ENCODE results near the gene DTYMK.
"Not testable (repeated sequence)": the region's sequence is repeated elsewhere in the genome, so short reads cannot be mapped to it uniquely, and the experiment has no call there.

Gene DTYMK

DNA sequence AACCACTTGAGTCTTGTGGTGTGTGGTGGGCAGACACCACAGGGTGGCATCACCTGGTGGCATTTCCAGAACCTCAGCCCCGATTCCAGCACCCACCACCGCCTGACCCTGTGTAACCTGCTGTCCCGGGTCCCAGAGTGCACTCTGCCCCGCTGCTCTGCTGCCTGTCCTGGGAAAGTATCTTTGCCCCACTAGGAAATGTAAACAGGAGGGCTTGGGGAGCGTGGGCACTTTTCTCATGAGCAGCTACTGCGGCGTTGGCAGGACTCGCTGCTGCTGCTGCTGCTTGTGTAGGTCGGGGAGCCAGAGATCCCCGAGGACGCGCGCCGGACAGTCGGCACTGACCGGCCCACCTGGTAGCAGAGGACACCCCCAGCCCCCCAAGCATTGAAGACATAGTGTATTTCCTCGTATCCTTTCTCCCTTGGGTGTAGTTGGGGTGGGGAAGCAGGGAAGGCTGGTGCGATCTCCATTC lies 13.4 kb downstream of the DTYMK start:
- in situ Hi-C loops (cut with MboI; ENCODE audit: low sequenced_read_pairs): no loop called here

DNA sequence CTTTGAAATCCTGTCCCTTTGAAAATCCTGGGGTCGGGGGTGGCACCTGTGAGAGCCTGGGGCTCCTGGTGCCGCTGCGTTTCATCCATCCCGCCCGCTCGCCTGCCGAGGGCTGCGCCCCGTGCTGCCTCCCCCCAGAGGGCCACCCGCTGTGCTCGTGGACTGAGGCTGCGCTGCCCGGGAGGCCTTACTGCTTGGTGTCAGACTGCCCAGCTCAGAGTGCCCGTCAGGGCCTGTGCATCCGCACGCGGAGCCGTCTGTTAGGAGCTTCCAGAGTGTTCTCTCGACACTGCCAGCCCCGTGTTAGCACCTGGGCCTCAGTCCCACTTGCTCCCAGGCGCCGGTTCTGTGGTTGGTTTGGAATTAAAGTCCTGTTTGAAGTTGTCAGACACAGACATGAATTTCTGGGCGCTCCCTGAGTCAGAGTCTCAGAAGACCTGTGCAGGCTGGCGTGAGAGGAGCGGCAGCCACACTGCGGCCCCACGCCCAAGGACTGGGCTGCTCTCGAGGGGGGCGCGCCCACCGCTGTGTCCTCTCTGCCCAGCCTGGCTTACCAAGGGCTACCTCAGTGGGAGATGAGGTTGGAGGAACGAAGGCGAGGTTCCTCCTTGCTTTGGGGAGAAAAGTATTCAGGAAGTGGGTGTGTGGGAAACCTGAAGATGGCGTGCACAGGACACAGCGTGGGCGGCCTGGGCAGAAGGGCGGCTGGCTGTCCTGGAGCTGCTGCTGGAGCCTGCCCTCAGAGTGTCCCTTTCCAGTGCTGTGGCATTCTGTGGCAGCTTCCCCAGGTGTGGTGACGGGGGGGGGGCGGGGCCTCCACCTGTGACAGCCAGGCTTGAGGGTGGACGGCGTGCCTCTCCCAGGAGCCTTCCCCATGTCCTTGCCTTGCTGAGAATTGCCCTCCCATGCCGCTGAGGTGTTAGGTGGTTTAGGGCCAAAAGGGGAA lies 14.1 kb downstream of the DTYMK start:
- in situ Hi-C loops (cut with MboI; ENCODE audit: low sequenced_read_pairs): no loop called here

DNA sequence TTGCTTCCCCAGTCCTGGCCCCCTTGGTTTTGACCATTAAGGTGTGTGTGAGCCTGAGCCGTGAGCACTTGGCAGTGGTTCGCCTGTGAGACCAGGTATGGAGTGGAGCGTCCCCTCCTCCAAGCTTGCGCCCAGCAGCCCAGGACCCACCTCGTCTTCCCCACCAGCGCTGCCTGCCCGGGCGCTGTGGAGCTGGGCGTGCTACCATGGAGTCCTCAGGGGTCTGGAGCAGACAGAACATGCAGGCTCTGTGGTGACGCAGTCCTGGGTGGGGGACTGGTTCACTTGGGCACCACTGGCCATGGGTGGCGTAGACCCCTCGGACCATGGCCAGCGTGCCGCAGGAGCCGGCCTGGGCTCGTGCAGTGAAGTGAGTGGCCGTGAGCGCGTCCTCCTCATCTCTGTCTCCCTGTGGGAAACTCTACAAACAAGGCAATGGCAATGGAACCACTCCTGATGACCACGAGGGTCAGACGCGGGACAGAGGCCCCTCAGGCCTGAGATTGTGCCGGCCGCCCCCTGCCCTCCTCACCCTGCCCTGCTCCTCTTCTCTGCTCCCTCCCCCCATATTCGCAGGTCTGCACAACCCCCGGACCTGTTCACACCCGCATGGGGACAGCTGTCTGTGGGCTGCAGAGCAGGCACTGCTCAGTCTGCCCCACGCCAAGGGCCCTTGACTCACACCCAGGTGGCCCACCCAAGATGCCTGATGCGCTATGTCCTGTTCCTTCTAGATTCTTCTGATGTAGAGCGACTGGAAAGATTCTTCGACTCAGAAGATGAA lies 15.0 kb downstream of the DTYMK start:
- in situ Hi-C loops (cut with MboI; ENCODE audit: low sequenced_read_pairs): no loop called here

DNA sequence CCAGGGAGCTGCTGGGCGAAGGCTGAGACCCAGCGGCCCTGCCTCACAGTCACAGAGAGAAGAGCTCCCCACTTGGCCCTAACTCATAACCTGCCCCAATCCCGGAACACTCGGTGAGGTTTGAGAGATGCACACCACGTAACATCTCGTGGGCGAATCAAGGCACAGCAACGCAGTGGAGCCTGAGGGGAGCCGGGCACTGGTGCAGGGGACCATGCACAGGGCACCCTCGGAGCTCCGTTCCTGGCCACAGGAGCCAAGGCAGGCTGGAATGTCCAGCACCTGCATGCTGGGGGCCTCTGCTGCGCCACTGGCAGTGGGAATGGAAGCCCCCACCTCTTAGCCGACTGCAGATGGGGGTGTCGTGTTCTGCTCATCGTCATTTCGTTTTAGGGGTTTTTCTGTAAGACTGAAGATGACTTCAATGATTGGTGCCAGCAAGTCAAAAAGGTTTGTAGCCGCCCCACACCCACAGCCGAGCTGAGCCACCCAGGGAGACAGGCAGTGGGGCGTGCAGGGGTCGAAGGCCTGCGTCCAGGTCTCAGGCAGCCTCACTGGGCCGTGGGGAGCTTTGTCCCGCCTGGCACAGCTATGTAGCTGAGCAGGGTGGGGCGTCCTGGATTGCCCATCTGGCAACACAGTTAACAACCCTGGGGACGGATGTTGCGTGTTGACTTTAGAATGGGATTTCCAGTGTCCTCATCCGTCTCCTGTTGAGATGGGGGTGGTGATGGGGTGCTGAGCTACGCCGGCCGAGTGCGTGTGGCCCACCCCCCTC lies 16.1 kb downstream of the DTYMK start:
- in situ Hi-C loops (cut with MboI; ENCODE audit: low sequenced_read_pairs): no loop called here

DNA sequence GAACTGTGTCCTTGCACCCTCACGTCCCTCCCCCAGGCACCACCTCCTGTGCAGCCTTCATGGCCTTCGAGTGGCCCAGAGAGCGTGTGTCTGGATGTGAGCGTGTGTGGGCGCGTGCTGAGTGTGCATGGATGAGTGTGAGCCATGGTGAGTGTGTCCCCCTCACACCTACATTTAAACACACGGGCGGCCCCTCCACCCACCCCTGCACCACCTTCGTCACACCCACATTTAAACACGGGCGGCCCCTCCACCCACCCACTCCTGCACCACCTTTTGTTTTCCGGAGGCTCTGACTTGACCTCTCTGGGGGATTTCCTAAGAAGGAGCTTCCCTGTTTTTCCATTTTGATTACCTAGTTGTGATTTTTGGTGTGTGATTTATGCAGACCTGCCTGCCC lies 17.8 kb downstream of the DTYMK start:
- in situ Hi-C loops (cut with MboI; ENCODE audit: low sequenced_read_pairs): no loop called here

DNA sequence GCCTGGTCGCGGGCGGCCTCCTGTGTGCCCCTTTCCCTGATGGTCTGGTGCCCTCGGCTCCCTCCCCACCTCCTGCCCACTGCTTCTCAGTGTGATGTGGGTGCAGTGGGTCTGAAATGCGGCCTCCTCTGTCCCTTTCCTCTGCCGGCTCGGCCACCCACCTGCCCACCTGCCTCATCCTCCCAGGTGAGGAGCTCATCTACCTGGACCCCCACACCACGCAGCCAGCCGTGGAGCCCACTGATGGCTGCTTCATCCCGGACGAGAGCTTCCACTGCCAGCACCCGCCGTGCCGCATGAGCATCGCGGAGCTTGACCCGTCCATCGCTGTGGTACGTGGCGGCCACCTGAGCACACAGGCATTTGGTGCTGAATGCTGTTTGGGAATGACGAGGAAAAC lies 18.3 kb downstream of the DTYMK start:
- in situ Hi-C loops (cut with MboI; ENCODE audit: low sequenced_read_pairs): no loop called here

DNA sequence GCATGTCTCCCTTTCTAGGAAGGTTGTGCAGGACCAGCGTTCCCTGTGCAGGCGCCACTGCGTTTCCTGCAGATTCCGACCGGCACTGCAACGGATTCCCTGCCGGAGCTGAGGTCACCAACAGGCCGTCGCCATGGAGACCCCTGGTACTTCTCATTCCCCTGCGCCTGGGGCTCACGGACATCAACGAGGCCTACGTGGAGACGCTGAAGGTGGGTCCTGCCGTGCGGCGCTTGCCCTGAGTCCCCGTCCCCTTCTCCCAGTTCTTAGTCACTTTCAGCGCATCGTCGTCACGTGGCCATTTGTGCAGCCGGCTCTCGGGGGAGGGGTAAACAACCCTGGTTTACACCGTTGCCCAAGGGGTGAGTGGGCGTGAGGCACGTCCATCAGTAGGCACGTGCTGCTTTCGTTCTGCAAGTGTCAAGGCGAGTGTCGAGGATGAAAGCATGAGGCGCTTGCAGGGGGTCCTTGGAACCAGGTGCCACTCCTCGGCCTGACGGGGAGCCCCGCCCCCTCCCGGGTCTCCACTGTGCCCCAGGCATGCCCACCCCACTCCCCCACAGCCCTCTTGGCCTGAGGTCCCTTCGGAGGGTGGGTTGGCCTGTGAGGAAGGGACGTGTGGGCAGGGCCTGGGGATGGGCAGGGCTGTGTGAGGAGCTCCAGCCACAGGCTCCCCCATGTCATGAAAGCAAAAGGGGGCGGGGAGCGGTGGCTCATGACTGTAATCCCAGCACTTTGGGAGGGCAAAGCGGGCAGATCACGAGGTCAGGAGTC lies 19.8 kb downstream of the DTYMK start:
- in situ Hi-C loops (cut with MboI; ENCODE audit: low sequenced_read_pairs): no loop called here

DNA sequence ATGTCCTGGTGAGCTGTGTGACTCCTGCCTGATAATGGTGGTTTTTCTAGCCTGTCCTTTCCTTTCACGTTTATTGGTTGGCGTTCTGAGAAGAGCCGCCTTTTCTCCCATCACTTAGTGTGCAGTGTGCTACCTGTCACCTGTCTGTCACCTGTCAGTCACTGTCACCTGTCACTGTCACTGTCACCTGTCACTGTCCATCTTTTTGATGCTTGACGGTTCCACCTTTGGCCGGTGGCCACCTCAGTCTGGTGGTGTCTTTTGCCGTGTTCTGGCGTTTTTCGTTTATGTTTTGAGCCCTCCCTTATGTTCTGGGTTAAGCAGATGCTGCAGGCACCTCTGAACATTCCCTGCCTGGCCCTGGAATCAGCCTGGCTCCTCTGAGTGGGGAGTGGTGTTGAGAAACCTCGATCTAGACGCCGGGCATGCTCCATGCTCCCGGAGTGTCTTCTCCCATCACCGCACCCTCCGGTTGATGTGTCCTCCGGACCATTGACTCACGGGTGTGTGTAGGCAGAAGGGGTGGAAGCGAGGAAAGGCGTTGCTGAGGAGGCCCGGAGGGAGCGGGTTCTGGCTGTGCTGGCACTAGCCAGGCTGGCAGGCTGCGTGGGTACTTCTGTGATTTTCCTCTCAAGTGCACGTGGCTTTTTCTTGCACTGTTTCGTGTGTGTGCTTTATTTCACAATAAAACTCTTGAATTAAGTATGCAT lies 20.7 kb downstream of the DTYMK start:
- in situ Hi-C loops (cut with MboI; ENCODE audit: low sequenced_read_pairs): no loop called here

DNA sequence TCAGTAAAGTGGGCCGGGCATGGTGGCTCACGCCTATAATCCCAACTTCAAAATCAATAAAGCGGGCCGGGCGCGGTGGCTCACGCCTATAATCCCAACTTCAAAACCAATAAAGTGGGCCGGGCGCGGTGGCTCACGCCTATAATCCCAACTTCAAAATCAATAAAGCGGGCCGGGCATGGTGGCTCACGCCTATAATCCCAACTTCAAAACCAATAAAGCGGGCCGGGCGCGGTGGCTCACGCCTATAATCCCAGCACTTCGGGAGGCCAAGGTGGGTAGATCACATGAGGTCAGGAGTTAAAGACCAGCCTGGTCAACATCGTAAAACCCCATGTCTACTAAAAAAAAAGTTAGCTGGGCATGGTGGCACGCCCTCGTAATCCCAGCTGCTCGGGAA lies 23.9 kb downstream of the DTYMK start:
- in situ Hi-C loops (cut with MboI; ENCODE audit: low sequenced_read_pairs): not testable (repeated sequence)

DNA sequence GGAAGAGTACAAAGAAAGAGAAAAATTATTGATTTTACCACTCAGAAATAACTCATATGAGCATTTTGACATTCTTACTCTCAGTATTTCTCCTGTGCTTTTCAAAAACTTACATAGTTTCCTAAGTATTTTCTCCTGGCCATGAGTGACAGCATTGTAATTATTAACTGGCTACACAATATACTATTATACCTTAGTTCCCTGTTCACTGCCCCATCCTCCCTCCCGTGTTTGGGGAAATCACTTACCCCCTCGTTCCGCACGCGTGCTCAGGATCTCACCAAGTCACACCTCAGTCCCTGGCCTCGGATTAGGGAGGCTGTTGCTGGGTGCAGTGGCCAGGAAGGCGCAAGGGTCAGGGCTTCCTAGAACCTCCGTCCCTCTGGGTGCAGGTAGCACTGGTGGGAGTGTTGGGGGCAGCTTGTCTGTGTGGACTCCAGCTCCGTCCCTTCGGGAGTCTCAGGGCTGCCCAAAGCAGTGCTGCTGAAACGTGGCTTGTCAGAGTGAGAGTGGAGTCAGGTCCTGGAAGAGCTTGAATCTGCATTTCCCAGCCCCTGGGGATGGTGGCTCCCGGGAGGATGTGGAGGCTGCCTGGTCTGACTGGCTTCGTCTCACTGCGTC lies 25.9 kb downstream of the DTYMK start:
- in situ Hi-C loops (cut with MboI; ENCODE audit: low sequenced_read_pairs): no loop called here

DNA sequence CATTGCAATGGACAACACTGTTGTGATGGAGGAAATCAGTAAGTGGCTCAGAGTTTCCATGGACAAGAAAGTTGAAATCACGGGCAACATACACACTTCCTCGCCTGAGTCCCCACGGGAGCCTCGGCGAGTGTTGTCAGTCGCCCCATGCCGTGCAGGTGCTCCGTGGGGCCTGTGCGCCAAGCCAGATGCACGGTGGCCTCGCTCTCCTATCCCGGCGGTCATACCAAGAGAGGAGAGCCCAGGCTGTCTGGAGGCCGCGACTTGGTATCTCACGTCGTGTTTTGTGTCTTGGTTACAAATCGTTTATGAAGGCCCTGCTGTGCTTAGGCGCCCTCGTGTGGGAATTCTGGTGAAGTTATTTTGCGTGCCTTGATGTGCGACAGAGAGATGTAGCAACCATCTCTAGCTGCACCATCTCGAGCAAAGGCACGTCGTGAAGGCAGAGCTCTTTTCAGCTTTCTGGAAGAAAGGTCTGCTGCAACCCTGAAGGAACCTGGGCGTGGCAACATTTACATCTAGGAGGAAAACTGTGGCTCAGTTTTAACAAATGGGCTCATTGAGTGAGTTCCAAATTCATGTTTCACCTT lies 27.4 kb downstream of the DTYMK start:
- in situ Hi-C loops (cut with MboI; ENCODE audit: low sequenced_read_pairs): no loop called here

DNA sequence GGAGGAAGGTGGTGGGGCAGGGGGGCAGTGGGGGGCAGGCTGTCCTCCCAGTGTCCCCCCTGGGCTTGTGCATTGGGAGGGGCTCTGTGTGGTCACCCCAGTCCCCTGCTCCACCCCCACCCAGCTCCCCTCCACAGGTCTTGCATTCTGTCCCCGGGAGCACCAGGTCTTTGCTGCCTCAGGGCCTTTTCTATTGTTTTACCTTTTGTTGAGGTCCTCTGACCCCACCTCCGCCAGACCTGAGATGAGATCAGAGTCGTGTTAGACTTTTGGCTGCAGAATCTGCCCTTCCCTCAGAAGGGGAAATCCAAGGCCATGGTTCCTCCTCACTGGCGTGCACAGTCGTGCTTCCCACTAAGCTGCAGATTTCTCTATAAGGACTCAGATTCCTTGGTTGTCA lies 28.3 kb downstream of the DTYMK start:
- in situ Hi-C loops (cut with MboI; ENCODE audit: low sequenced_read_pairs): no loop called here

DNA sequence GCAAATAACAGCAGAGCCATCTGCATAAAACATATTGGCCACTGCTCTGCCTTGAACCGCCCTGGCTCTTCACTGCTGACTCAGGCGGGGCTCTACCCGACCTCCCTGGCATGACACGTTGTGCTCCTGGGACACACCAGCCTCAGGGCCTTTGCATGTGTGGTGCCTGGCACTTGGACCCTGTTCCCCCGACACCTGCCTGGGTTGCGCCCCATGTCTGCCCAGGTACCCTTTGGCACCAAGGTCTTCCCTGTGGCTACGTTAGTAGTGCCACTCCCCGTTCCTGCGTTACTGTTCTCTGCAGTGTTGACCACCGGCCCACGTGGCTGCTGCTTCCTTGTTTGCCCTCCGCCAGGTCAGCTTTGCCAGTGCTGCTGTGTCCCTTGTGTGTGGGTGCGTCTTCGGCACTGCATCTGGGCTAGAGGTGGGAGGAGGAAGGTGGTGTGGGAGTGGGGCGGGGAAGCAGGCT lies 28.8 kb downstream of the DTYMK start:
- in situ Hi-C loops (cut with MboI; ENCODE audit: low sequenced_read_pairs): no loop called here

DNA sequence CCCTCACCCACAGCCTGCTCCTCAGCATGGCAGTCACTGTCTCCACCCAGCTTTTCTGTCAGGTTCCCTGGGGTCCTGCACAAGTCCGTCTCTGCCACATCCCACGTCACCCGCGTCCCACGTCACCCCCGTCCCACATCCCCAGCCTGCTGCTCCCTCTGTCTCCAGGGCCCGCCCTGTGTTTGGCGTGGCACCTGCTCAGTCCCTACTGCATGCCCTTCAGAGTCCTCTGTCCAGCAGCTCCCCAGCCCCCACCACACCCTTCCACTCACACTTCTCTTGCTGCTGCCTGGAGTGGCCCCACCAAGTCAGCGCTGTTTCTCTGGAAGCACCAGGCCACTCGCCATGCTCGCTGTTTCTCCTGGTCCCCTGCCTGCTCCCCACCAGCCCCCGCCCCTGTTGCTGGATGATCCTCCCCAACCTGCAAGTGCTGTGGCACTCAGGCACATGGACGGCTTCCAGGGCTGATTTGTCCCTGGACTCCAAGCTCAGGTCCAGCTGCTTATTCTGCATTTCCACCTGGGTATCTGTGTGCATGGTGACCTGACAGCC lies 30.3 kb downstream of the DTYMK start:
- in situ Hi-C loops (cut with MboI; ENCODE audit: low sequenced_read_pairs): no loop called here

DNA sequence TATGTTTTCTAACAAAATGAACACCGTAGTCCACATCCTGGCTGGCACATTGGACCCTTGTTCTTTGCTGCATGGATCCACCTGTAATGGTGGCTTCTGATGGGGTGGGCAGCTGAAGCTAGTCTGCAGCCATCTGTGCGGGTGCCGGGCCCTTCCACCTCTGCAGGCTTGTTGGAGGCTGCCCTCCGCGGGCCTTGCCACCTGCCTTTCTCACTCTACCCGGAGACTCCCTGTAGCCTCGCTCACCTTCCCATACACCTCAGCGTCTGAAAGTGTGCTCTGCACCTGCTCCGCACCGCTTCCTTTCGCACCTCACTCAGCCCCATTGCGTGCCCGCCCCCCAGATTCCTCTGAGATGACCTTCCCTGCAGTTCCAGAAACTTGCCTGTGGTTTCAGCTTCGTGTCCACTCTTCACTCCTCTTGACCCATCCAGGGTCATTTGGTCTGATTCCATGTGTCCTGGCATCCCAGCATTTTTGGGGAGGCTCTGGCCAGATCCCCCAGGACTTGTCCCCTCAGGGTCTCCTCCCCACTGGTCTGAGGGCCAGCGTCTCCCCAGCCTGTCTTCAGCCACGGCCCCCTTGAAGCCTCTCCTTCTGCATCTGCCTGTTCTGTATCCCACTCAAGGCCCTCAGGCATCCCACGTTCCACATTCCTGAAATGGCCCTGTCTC lies 31.0 kb downstream of the DTYMK start:
- in situ Hi-C loops (cut with MboI; ENCODE audit: low sequenced_read_pairs): no loop called here

DNA sequence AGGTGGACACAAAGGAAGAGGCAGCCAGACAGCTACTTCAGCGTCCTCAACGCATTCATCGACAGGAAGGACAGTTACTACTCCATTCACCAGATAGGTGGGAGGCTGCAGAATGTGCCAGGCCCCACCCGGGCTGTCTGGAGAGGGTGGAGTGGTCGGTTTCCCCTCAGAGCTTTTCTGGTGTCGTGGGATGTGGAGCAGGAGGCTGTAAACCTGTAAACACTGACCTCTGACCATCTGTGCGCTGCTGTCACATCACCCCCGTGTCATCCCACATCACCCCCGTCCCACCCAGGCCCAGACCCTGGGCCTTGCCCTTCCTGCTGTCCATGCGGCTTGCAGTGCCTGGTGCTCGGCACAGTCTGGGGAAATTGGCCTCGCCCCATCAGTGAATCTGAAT lies 32.1 kb downstream of the DTYMK start:
- in situ Hi-C loops (cut with MboI; ENCODE audit: low sequenced_read_pairs): no loop called here

DNA sequence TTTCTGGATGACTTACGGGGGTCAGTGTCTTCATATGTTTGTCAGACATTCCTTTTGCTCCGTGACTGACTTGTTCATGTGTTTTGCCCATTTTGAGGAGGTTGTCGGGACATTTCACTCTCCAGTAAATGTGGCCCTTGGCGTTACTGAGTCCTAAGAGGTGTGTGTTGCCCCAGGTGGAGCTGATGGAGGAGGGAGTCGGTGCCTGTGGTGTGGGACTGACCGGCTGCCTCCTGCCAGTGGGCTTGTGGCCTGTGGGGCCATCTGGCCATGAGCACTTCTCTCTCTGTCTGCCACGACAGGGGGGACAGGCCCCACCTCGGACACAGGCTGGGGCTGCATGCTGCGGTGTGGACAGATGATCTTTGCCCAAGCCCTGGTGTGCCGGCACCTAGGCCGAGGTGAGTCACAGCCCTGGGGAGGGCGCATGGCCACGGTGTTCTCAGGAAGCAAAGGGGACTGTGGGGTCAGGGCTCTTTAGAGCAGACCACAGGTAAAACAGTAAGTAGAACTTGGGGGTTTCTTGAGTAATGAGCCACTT lies 33.3 kb downstream of the DTYMK start:
- in situ Hi-C loops (cut with MboI; ENCODE audit: low sequenced_read_pairs): no loop called here

DNA sequence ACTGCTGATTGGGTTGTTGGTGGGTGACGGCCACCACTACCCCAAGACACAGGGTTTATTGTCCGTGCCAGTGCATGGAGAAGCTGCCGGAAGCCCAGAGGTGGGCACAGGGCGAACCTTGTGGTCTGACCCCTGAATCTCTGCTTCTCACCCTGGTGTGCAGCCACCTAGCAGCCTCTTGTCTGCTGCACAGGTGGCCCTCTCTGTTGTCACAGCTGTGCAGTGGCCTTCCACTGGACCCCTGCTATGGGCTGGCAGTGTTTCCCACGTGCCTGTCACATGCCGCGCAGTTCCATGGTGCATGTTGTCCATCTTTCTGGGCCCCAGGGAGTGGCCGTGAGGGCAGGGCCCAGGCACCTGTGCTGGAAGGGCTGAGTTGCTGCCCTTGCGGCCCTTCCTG lies 33.9 kb downstream of the DTYMK start:
- in situ Hi-C loops (cut with MboI; ENCODE audit: low sequenced_read_pairs): no loop called here
